ENCODE results near the gene KRT33A.
"Not testable (repeated sequence)": the region's sequence is repeated elsewhere in the genome, so short reads cannot be mapped to it uniquely, and the experiment has no call there.

KRT33A gene

DNA sequence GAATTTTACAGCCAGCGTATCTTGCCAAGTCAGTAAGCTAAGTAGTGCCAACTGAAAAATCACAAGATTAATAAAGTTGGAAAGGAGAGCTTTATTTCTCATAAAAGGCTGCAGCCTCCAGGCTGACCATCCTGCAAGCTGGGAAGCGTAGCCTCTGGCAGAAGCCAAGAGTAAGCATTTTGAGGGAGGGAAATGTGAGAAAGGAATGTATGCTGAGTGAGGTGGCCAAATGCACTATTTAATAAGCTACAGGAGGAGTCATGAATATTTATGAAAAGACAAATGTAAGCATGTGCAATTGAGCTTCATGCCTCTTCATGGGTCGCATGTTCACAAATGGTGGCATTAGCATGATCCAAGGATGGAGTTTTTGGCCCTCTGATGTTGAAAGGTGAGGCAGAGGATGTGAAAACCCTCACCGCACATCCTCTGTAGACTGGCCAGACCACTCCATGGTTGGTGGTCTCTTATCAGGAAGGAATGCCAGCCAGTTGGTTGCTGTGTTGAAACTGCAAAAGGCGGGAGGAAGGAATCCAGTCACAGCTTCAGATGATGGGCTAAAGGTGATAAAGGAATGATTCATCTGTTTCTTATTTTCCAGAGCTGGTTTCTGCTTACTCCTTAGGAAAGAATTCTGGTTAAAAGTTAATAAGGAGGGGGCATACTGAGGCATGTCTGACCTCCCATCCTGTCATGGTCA lies 9.8 kb upstream of the KRT33A start:
- no peak for DNase-seq

DNA sequence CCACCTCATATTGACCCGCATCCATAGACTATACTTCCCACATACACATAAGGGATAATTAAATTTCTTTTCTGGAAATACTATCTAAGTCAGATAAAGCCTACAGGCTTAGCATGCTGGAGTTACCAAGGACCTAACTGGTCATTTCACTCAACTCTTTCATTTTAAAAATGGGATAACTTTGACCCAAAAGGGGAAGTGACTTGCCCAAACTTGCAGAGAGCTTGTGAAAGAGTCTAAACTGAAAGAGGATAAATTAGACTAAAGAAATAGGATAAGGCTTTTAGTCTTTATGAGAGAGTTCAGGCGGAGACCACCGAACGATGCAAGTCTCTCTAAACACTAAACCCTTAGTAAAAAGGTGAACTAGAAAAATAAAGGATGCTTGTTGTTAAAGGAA lies 3.9 kb upstream of the KRT33A start:
- DNase-seq, result no peak

DNA sequence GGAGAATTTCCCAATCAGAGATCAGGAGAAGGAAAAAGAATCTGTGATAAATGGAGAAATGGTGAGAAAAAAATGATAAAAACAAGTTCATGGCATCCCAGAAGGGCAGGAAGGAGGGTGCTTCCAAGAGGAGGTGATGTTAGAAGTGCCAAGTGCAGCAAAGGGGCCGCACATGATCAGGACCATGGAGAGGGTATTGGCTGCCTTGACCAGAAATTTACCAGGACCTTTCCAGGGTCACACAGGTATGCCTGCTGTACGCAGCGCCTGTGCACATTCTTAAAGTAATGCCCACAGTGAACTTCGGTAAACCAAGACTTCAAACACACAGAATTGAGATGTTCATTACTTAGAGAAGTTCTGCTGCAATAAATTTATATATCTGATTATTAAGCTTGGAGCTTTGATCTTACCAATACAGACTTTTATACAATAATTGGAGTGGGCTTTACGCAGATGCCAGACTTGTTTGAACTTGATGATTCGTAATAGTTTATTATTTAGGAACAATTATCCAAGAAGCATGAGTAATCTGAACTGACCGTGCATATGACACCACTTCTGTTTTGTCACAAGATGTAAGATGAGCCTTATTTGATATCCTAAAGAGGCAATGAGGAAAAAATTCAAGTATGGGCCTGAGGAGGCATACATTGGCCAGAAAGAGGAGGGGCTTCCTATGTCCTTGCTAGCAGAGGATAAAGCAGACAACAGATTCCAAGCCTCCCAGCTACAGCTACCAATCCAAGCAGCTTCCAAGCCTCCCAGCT lies 2.2 kb upstream of the KRT33A start:
- DNase-seq, result no peak

DNA sequence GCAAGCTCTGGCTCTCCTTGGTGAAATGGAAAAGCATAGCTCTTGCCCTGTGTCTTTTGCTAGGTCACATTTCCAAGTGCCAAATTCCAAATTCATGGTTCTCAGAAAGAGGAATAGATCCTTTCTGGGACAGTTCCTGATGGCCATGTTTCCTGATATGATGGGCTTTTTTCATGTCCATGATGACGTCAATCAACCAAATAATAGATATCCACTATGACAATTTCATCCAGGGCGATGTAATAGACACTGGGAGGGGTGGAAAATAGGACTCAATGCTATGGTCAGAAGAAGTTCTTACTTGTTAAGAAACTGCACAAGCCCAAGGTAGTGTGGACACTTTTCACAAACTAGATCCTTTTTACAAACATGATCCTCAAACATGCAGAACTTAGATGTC lies 549 bp upstream of the KRT33A start:
- no peak for DNase-seq

DNA sequence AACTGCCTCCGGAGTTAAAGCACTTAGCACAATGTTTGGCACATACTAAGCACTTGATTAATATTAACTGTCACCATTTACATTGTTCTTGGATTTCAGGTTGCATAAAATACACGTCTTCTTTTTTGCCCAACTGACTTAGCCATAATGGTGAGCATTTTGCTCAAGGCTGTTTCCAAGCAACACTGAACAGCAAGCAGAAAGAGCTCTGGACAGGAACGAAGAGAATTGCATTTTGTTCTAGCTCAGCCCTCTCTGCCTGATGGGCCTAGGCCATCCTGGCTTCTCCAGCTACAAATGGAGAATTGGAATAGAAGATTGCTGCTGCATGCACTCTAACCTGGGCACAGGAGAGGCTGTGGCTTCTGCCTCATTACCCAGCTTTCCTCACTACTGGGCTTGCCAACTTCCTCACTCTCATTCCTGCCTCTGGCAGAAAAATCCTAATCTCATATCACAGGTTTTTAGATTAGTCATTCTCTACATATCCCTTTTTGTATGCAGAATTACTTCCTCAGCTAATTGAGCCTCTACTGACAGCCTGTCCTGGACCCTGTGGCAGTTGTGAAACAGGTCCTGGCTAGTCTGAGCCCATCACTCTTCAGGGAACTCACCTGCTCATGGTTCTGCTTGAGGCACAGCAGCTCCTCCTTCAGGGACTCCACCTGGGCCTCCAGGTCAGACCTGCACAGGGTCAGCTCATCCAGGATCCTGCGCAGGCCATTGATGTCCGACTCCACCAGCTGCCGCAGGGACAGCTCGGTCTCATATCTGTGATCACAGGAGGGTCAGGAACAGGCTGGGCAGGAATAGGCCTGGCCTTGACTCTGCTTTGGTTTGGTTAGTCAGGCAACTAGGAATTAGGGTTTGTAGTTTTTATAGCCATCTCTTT lies 2.5 kb downstream of the KRT33A start:
- no peak for DNase-seq

DNA sequence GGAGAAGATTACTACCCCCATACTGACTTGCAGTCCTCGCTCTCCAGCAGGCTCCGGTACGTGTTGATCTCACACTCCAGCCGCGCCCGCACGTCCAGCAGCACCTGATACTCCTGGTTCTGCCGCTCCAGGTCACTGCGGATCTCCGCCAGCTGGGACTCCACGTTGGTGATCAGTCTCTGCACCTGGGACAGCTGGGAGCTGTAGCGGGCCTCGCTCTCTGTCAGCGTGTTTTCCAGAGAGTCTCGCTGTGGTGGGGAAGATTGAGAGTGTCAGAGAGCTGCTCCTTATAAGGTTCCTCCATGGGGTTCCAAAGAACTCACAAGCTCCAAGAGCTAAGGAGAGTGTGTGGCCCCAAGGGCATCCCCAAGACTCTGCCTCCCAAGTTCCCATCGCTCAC lies 4.2 kb downstream of the KRT33A start:
- not testable (repeated sequence) for DNase-seq

DNA sequence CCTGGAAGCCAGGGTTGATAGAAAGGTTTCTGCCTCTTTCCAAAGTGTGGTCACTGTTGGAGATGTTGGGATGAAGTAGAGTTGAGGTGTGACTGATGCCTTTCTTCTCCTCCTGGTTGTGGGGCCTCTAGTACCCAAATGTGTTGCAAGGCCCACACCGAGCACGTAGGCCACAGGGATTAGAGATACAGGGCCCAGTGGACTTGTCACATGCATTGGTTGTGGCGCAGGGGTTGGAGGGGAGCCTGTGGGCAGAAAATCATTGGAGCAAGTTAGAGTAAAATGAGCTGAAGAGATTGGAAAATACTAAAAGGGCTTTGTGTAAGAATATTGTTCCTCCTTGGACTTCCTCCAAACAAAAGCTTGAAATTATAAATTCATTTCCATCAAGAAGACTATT lies 4.6 kb downstream of the KRT33A start:
- DNase-seq, result no peak

DNA sequence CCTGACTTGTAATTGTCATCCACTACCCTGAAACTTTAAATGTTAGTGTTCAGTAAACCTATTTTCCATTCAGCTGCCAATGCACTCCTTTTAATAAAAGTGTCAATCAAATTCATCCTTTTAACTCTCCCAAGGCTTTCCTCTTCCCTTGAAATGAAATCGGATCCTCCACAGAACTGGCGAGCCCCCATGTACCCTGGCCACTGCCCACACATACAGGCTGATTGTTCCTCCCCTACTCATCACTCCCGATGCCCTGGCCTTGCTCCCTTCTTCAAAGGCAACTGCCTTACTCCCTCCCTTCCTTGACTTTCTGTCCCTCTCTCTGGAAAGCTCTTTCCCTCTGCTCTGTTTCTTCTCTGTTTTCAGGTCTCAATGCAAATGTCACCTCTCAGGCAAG lies 7.6 kb downstream of the KRT33A start:
- no peak for DNase-seq

DNA sequence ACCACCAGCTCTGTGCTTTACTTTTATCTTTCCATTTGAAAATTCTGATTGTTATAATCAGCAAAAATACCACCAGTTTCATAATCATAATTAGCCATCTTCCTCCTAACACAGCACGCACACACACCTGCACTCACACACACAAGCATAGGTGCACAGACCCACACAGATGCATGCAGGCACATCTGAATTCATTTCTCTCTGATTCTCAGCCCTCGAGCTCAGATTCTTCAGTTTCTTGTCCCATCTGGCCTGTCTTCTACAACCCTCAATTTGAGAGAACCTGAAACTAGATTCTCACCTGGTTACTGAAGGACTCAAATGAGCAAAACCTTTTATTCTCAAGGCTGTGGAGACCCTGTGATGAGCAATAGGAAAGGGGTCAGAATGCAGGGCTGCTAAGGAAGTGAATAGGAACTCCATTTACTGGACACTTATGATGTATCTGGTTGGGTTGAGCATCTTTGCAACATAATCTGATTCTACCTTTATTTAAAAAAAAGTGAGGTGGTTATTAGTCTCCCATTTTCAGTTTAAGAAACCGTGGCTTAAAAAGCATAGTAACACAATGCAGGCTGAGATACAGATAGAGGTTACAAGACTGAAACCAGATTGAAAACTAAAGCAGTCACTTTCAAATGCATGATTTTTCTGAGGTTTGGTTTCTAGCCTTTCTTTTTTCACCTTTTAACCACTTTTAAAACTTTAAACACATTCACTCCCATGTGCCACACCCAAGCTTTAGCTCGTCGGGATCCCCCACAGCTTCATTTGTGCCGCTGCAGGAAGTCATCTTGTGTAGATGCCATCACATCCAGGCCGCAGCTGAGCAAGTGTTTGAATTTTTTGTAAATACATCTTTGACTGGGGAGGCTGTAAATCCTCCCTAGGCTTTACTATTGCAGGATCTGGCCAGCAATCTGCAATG lies 9.4 kb downstream of the KRT33A start:
- DNase-seq, result no peak

DNA sequence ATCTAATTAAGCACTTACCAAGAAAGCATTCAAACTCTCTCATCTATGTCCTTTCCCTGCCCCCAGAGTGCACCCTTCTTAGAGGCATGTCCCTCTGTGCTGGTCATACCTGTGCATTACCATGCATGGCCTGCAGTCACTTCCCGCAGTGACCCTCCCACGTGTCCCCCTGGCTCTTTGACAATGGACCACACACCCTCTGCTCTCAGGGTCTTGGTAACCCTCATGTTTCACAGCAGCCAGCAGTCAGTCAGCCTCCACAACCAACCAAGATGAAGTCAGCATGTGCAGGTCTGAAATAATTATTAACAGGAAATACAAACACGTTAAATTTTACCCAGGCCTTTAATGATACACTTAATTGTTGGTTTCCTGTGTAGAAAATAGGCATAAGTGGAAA lies 10.1 kb downstream of the KRT33A start:
- no peak for DNase-seq

DNA sequence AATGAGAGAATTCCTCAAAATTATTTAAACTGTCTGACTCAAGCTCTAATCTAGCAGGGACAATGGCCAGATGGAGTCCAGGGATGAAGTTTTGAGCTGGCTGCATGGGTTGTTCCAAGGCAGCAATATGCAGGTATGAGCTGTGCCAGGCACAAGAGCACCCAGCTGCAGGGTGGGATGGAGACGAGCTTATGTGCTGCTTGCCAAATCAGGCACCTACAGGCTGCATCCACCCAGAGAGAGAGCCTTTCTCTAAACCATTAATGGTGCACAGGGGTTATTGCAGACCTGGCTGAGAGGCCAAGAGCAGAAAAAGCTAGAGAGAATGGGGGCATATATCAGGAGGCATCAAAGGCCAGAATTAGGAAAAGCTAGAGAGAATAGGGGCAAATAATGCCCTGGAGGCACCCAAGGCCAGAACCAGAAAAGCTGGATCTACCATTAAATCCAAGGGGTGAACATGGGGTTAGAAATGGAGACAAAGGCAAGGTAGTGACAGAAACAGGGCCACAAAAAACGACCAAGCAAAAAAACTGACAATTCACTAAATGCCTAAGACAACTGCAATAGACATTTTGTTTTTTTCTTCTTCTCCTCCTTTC lies 11.0 kb downstream of the KRT33A start:
- no peak for DNase-seq

DNA sequence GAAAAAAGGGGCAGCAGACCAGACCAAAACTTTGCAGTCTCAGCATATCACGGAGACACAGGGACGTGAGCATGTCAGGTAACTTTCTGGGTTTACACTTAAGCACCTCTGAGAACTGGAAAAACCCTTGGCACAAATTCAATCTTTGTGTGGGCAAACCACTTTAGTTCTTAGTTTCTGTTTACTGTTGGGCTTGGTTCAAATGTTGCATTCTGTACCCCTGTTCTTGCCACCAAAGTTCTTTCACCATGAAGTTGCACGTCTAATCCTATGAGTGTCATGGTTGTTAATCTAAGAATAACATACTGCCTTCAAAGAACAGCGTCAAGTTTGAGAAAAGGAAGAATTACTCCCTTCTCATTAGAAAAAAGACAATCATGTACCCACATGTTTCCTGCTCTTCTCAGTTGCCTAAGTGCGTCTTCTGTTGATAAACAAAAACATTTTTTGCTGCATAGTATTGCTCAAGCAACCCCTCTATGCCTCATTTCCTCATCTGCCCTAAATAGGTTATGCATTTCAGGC lies 11.6 kb downstream of the KRT33A start:
- DNase-seq, result no peak

DNA sequence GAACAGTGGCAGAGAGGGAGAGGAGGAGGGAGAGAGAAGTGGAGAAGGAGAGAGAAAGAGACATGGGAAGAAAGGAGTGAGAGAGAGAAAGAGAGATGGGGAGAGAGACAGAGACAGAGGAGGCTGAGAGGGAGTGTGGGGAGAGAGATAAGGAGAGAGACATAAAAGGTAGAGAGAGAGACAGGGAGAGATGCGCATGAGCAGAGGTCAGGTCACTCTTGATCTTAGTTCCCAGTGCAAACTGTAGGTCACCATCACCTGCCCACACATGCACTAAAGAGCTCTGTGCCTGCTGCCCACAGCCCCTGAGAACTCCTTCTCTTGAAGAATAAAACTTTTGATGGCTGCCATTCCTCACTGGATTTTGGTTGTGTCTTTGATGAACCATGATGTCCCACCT lies 14.9 kb downstream of the KRT33A start:
- DNase-seq, result no peak

DNA sequence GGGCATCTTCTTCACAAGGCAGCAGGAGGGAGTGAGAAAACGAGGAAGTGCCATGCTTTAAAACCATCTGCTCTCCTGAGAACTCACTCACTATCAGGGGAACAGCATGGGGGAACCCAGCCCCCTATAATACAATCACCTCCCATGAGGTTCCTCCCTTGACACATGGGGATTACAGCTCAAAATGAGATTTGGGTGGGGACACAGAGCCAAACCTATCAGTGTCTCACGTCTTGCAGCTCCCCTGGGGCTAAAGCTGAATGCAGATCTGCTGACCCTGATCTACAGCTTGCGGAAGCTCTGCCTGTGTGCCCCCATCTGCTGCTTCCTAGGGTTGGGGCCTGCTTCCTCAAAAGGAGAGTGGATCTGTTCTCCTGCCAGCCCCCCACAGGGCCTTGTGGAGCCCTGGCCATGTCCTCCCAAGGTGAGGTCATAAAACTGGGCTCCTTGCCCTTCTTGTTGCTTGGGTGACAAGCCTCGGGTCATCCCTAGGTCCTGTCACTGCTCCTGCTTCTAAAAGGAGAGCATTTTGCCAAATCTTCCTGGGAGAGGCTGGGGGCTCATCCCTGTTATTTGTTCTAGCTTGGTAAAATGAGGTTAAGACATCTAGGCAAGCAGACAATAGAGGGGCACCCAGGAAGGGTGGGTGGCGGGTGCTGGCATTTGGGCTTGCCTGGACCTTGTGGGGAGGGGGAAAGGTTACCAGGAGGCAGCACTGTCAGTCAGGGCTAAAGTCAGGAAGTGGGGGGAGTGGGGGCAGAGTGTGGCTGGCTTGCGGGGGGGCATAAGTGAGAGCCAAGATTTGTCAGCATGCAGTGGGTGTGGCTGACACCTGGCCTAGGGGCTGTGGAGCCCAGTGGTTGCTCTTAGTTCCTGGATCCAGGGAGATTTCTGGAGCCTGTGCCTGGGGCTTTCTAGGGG lies 16.0 kb downstream of the KRT33A start:
- no peak for DNase-seq

DNA sequence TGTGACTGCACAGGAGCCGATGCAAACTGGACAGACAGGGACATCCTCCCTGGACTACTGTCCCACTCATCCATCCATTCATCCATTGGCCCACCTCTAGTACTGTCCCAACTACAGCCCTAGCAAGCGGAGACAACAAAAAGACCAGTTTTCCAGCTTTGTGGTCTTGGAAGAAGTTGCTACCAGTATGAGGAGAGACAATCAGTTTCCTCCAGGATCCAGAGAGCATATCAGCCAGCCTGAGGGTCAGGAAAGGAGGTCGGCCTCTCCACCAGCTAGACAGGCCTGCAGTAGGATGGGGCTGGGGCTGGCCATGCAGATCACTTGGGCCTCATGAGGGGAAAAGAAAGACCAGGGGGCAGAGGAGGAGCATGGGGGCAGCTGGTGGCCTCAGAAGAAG lies 16.8 kb downstream of the KRT33A start:
- DNase-seq, result no peak

DNA sequence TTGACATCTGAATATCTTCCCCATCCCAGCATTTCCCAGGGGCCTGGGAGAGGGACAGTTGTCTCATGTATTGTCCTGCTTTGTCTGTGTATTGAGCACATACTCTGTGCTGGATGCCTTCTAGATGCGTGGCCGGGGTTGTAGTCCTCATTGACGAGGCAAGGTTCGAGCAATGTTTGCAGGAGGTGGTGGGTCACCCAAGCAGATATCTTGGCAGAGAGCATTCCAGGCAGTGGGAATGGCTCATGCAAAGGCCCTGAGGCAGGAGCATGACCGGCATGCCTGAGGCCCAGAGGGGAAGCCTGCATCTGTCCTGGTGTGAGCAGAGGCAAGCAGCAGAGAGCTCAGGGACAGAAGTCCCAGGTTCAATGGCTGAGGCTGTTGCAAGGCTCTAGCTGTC lies 17.5 kb downstream of the KRT33A start:
- DNase-seq, result no peak

DNA sequence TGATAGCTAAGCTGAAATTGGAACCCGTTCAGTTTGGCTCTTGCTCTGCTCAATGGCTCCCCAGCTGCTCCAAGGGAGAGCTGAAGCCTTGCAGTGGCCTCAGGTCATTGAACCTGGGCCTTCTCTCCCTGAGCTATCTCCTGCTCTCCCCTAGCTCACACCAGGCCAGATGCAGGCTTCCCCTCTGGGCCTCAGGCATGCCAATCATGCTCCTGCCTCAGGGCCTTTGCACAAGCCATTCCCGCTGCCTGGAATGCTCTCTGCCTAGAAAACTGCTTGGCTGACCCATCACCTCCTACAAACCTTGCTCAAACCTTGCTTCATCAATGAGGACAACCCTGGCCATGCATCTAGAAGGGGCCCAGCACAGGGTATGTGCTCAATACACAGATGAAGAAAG lies 18.4 kb downstream of the KRT33A start:
- no peak for DNase-seq

DNA sequence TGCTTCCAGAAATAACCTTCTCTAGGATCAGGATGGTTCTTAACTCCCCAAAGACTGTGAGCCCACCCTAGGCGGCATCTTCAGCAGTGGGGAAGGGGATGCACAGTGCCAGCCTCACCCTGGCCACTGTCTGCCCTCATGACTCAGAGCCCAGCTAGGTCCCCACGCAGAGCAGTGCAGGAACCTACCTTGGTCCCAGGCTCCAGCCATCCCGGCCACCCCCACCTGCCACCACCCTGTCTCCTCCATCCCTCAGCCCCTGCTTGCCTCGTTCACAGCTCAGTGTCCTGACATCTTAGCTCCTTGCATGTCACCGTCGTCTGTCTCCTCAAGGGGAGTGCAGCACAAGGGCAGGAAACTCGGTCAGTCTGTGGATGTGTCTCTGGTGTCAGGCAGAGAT lies 19.0 kb downstream of the KRT33A start:
- DNase-seq, result no peak

DNA sequence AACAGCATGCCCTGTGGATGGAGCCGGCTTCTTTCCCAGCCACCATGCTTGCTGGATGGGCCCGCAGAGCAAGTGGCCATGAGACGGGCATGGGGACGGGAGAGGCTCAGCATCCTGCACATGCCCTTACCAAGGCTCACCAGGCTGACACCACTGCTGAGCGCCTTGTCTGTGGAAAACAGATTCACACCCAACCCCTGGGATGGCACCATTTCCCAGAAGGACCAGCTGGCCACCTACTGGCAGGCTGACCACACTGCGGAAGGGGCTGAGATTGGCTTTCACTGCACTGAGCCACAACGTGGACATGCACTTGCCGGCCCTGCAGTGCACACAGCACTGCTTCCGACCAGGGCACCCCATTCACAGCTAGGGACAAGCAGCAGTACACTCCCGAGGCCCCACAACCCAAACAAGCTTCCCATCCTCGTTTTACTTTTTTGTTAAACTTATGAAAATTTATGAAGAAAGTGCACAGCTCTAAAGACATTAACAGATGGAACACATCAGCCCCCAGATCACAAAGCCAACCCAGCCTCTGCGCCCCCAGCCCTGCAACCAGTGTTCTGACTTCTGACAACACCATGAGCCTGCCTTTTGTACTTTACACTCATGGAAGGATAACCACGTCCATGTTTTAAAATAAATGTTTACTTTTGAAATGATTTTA lies 21.2 kb downstream of the KRT33A start:
- DNase-seq, result no peak

DNA sequence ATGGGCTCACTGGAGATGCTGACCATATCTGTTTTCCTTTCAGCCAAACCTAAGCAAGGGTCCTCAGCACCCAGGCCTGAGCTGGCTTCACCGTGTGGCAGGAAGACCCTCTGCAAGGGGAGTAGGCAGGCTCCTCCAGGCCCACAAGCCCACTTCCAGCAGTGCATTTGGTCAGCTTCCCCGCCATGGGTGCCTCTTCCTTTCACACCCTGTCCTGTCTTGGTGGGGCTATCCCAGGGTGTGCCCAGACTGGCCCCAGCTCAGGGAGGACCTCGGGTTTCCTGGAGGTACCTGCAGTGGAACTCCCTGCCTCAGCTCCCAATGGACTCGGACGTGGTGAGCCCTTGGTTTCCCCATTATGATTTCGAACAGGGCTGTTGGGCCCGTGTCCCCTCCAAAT lies 22.4 kb downstream of the KRT33A start:
- no peak for DNase-seq
